ENCODE results near the gene EPDR1. TPM values are rescaled to one million over a fixed set of nuclear protein-coding genes. Genes with fewer than 3 reads are reported as not detected.

Gene EPDR1
- total RNA-seq, 4 donors from 2014 or later: 24.9 to 35.5 (median 30.7) TPM

- H3K36me3 ChIP-seq: no peaks in the 10 kb centered on the region
- intact Hi-C loops (cut with DNase I): no loop called here
- no peaks in the 10 kb centered on the region for H3K27me3 ChIP-seq
- peaks cover 11 to 32% (median 14%) of the 10 kb centered on the region in 4 donors for H3K4me1 ChIP-seq
- no peaks in the 10 kb centered on the region for H3K9me3 ChIP-seq
- WGBS: 43% methylated on average over 3 of the region's 3 CpGs
- TF ChIP-seq POLR2AphosphoS5 (IDR thresholded peaks at IDR 0.05) (no peak), EP300 (IDR thresholded peaks at IDR 0.05) (no peak), CTCF (IDR thresholded peaks at IDR 0.05) (no peak), POLR2A (IDR thresholded peaks at IDR 0.05; ENCODE audit: low read depth) (no peak)
- DNase-seq (ENCODE audit: extremely low spot score): no peak
- no peak overlapping the region for H3K4me3 ChIP-seq
- peak overlapping the region; percentile 2 to 69 (median 36) for H3K27ac ChIP-seq (replicated peaks in 1 of 4)
Measured at GRCh38 chr7:38000272-38000671, 79.8 kb downstream of the EPDR1 start.

Other genes starting within 250 kb of the EPDR1 start
- gene GPR141, start 236.9 kb upstream of the EPDR1 start, total RNA-seq: 1 to 10 TPM in 1 of 4 donors, under 1 TPM in 1, not detected in 2; 0.80 to 2.5 TPM
- gene NME8, start 72.0 kb upstream of the EPDR1 start, total RNA-seq: under 1 TPM in 1 of 4 donors, not detected in 3; 0.57 TPM
- gene SFRP4, start 3.8 kb upstream of the EPDR1 start, total RNA-seq: 10 to 100 TPM in 1 of 4 donors, 1 to 10 TPM in 3; 3.0 to 11.3 (median 6.8) TPM